K562 (cell line): ENCODE results near the gene ZNF709. TPM values are rescaled to one million over a fixed set of nuclear protein-coding genes. Genes with fewer than 3 reads are reported as not detected.

Experiments used
- ASH1L ChIP-seq: fragments of 450-650 bp; IDR thresholded peaks from 2 replicates; pipeline ENCODE4 v1.6.1; 2018; ENCODE audit warnings: borderline replicate concordance, mild to moderate bottlenecking, low read depth; ENCODE audit not compliant: partially characterized antibody
- BRF1 ChIP-seq: IDR thresholded peaks from 3 replicates; pipeline ENCODE4 v1.6.1; 2011; ENCODE audit warnings: borderline replicate concordance, mild to moderate bottlenecking; ENCODE audit not compliant: insufficient read length; ENCODE audit errors: extremely low read depth
- CREM ChIP-seq: IDR thresholded peaks from 2 replicates; pipeline ENCODE4 v1.6.1; 2014; ENCODE audit warnings: antibody characterized with exemption, low read depth
- ELK1 ChIP-seq: sonication (generic); formaldehyde crosslinking; IDR thresholded peaks from 2 replicates; pipeline ENCODE4 v1.8.1; 2022; ENCODE audit warnings: missing genetic modification reagents
- ETV5 ChIP-seq: sonication (generic); formaldehyde crosslinking; IDR thresholded peaks from 2 replicates; pipeline ENCODE4 v1.4.0; 2020; ENCODE audit warnings: low read depth, mild to moderate bottlenecking, missing genetic modification reagents
- KAT7 ChIP-seq: sonication (generic); formaldehyde crosslinking; IDR thresholded peaks from 2 replicates; pipeline ENCODE4 v1.8.0; 2022; ENCODE audit warnings: missing genetic modification reagents, mild to moderate bottlenecking, borderline replicate concordance
- KLF13 ChIP-seq: fragments of 450-650 bp; IDR thresholded peaks from 2 replicates; pipeline ENCODE4 v1.6.1; 2016; ENCODE audit warnings: missing genetic modification characterization, low read depth, mild to moderate bottlenecking, missing compliant biosample characterization, moderate library complexity, borderline replicate concordance
- MCM5 ChIP-seq: fragments of 450-650 bp; IDR thresholded peaks from 2 replicates; pipeline ENCODE4 v1.6.1; 2016; ENCODE audit warnings: low read depth
- PHF8 ChIP-seq: fragments of 200-600 bp; sonication (generic); IDR thresholded peaks from 2 replicates; pipeline ENCODE4 v1.6.1; 2012; ENCODE audit warnings: mixed run types, mild to moderate bottlenecking, inconsistent platforms, low read length, moderate library complexity, borderline replicate concordance
- PKNOX1 ChIP-seq: fragments of 450-650 bp; IDR thresholded peaks from 2 replicates; pipeline ENCODE4 v1.6.1; 2016
- SREBF2 ChIP-seq: sonication (generic); formaldehyde crosslinking; IDR thresholded peaks from 2 replicates; pipeline ENCODE4 v1.4.0; 2020; ENCODE audit warnings: mild to moderate bottlenecking, missing genetic modification reagents
- TRIM28 ChIP-seq: fragments of 450-650 bp; IDR thresholded peaks from 2 replicates; pipeline ENCODE4 v1.6.1; 2017
- ZBTB40 ChIP-seq, 2 experiments: fragments of 450-650 bp in 1 of 2; sonication (generic) in 1 of 2; formaldehyde crosslinking in 1 of 2; IDR thresholded peaks; 2 replicates each; pipeline versions ENCODE4 v1.7.1 to v1.9.0; 2016 to 2022; ENCODE audit warnings: inconsistent platforms in 1 of 2, mild to moderate bottlenecking in 1 of 2, missing genetic modification reagents in 1 of 2
- ZBTB9 ChIP-seq: fragments of 450-650 bp; formaldehyde crosslinking; IDR thresholded peaks from 2 replicates; pipeline ENCODE4 v1.4.0; 2020; ENCODE audit warnings: mild to moderate bottlenecking, moderate library complexity
- ZNF184 ChIP-seq: sonication (generic); formaldehyde crosslinking; IDR thresholded peaks from 2 replicates; pipeline ENCODE4 v1.5.0; 2020; ENCODE audit warnings: missing genetic modification reagents
- polyA plus RNA-seq, 8 experiments: library from polyadenylated mRNA; depleted of rRNA in 4 of 8; stranded (reverse) in 5 of 8; unstranded in 3 of 8; fragments of >200 nt; fragmentation: Nextera tagmentation in 2 of 8; fragmentation: Illumina TruSeq in 1 of 8; extraction: Ambion mirVana in 2 of 8; extraction: Trizol in 1 of 8; gene quantifications; 2 replicates each; pipeline versions ENCODE4 v1.2.1 to v1.2.3, GENCODE V29; 2011 to 2014; ENCODE audit warnings: inconsistent platforms in 1 of 8, missing spikeins in 1 of 8
- total RNA-seq, 7 experiments: library from RNA; depleted of rRNA in 6 of 7; stranded (reverse); fragments of >200 nt in 6 of 7; fragmentation: Illumina TruSeq in 2 of 7; extraction: Trizol in 2 of 7; gene quantifications; 2 replicates each; pipeline versions ENCODE4 v1.2.1 to v1.2.3, GENCODE V29; 2011 to 2021; ENCODE audit warnings: low replicate concordance in 1 of 7

The ZNF709 gene
- total and polyA plus RNA-seq, 9 of the 15 experiments (the other 6 are each of a cell fraction or from before 2014, with no cell fraction given) = 0.07 to 0.69 (median 0.18) TPM

GRCh38 chr19:12484371-12485051 is at the start of gene ZNF709 (continued):
- TF ChIP-seq PHF8 = peak; percentile 52; the same call in 1 of the 2 replicates
- no peak for TF ChIP-seq TRIM28
- no peak; the same call in 1 of the 2 replicates for TF ChIP-seq CREM
- no peak for TF ChIP-seq ETV5
- no peak for TF ChIP-seq BRF1
- no peak for TF ChIP-seq ELK1 (CRISPR knock-in tag)
- TF ChIP-seq ZNF184 (CRISPR knock-in tag) = no peak
- TF ChIP-seq MCM5 = no peak
- no peak for TF ChIP-seq SREBF2
- peak; percentile 99 for TF ChIP-seq PKNOX1
- no peak for TF ChIP-seq ASH1L
- no peak for TF ChIP-seq ZBTB9 (CRISPR knock-in tag)
- TF ChIP-seq ZBTB40 (IDR thresholded peaks at IDR 0.05) = 0 out of 2 replicates have a peak, but pooled peaks have one; percentile 18
- no peak for TF ChIP-seq ZBTB40 (CRISPR knock-in tag; IDR thresholded peaks at IDR 0.05)
- no peak for TF ChIP-seq KLF13 (tag)
- no peak for TF ChIP-seq KAT7 (CRISPR knock-in tag)
